WERI-Rb-1 (cell line): ENCODE data around the gene RILPL2.

Source experiments
- DNase-seq: peaks from one replicate; pipeline ENCODE4 v3.0.0-alpha.2; 2020
- H3K27ac ChIP-seq: fragments of 250-450 bp; sonication (Bioruptor Pico); 2 replicates; pipeline ENCODE4 v1.5.1; 2020; ENCODE audit warnings: mild to moderate bottlenecking, moderate library complexity
- H3K27me3 ChIP-seq: fragments of 250-450 bp; sonication (Bioruptor Pico); 2 replicates; pipeline ENCODE4 v1.5.1; 2021; ENCODE audit warnings: mild to moderate bottlenecking, low read depth, moderate library complexity; ENCODE audit not compliant: insufficient read depth, severe bottlenecking
- H3K36me3 ChIP-seq: fragments of 250-450 bp; sonication (Bioruptor Pico); 2 replicates; pipeline ENCODE4 v1.5.1; 2020; ENCODE audit warnings: mild to moderate bottlenecking, moderate library complexity
- H3K4me3 ChIP-seq: 2 replicates; pipeline ENCODE4 v1.5.1; 2011; ENCODE audit warnings: low read depth, mild to moderate bottlenecking, control low read depth, low read length
- H3K9me3 ChIP-seq: fragments of 250-450 bp; sonication (Bioruptor Pico); 2 replicates; pipeline ENCODE4 v1.5.1; 2021; ENCODE audit warnings: mild to moderate bottlenecking, moderate library complexity; ENCODE audit not compliant: severe bottlenecking
- CTCF ChIP-seq: IDR thresholded peaks from 2 replicates; pipeline ENCODE4 v1.5.1; 2011; ENCODE audit warnings: low read depth, mild to moderate bottlenecking, control low read depth, inconsistent platforms, low read length

RILPL2 gene

GRCh38 chr12:123479442-123480180 lies 43.1 kb upstream of the RILPL2 start:
- Histone ChIP-seq H3K27me3 (no peaks in the 10 kb centered on the region), H3K9me3 (no peaks in the 10 kb centered on the region), H3K4me3 (no peak overlapping the region), H3K36me3 (peaks cover 3% of the 10 kb centered on the region; the same call in 1 of the 2 replicates), H3K27ac (no peak overlapping the region)
- TF ChIP-seq CTCF, result no peak
- DNase-seq, result no peak

GRCh38 chr12:123478762-123479161 lies 42.3 kb upstream of the RILPL2 start:
- no peak for TF ChIP-seq CTCF
- Histone ChIP-seq H3K36me3 (peaks cover 3% of the 10 kb centered on the region; the same call in 1 of the 2 replicates), H3K4me3 (no peak overlapping the region), H3K9me3 (no peaks in the 10 kb centered on the region), H3K27ac (no peak overlapping the region), H3K27me3 (no peaks in the 10 kb centered on the region)
- DNase-seq, result no peak

- Histone ChIP-seq H3K36me3 (peaks cover 3% of the 10 kb centered on the region; the same call in 1 of the 2 replicates), H3K27ac (no peak overlapping the region), H3K4me3 (no peak overlapping the region), H3K27me3 (no peaks in the 10 kb centered on the region), H3K9me3 (no peaks in the 10 kb centered on the region)
- TF ChIP-seq CTCF, result no peak
- DNase-seq, result no peak
Measured at GRCh38 chr12:123478069-123478468, 41.6 kb upstream of the RILPL2 start.

- peaks cover 16% of the 10 kb centered on the region for H3K36me3 ChIP-seq
- H3K27ac ChIP-seq, result no peak overlapping the region
- no peak overlapping the region for H3K4me3 ChIP-seq
- H3K27me3 ChIP-seq, result no peaks in the 10 kb centered on the region
- no peak for TF ChIP-seq CTCF
- DNase-seq, result no peak
- no peaks in the 10 kb centered on the region for H3K9me3 ChIP-seq
Measured at GRCh38 chr12:123475246-123475703, 38.8 kb upstream of the RILPL2 start.

- no peak for DNase-seq
- no peak for TF ChIP-seq CTCF
- no peak overlapping the region for H3K4me3 ChIP-seq
- H3K9me3 ChIP-seq, result no peaks in the 10 kb centered on the region
- H3K27me3 ChIP-seq, result no peaks in the 10 kb centered on the region
- H3K36me3 ChIP-seq, result peaks cover 16% of the 10 kb centered on the region
- no peak overlapping the region for H3K27ac ChIP-seq
Measured at GRCh38 chr12:123474485-123475245, 38.2 kb upstream of the RILPL2 start.
